K562 (cell line): ENCODE results near the gene MATR3. TPM values are rescaled to one million over a fixed set of nuclear protein-coding genes. Genes with fewer than 3 reads are reported as not detected.

Source experiments
- ATF1 ChIP-seq, 2 experiments: fragments of 450-650 bp in 1 of 2; IDR thresholded peaks; 2 replicates each; pipeline ENCODE4 v1.6.1; 2016; ENCODE audit warnings: missing compliant biosample characterization in 1 of 2, missing genetic modification characterization in 1 of 2
- ETV6 ChIP-seq, 3 experiments: fragments of 150-350 bp in 1 of 3; sonication (generic) in 1 of 3; formaldehyde crosslinking in 1 of 3; IDR thresholded peaks; 2 replicates each; pipeline versions ENCODE4 v1.6.1 to v1.8.0; 2014 to 2022; ENCODE audit warnings: borderline replicate concordance in 2 of 3, low read depth in 2 of 3, antibody characterized with exemption in 1 of 3, low read length in 1 of 3, mild to moderate bottlenecking in 1 of 3, missing genetic modification reagents in 1 of 3
- GABPB1 ChIP-seq: sonication (generic); formaldehyde crosslinking; IDR thresholded peaks from 2 replicates; pipeline ENCODE4 v1.8.0; 2022; ENCODE audit warnings: mild to moderate bottlenecking, missing genetic modification reagents
- HDAC2 ChIP-seq: fragments of 450-650 bp; IDR thresholded peaks from 2 replicates; pipeline ENCODE4 v1.6.1; 2016; ENCODE audit warnings: mild to moderate bottlenecking
- HIVEP1 ChIP-seq: fragments of 250-450 bp; sonication (Bioruptor Pico); IDR thresholded peaks from 2 replicates; pipeline ENCODE4 v1.4.0; 2020; ENCODE audit warnings: mild to moderate bottlenecking
- LARP7 ChIP-seq: fragments of 450-650 bp; IDR thresholded peaks from 2 replicates; pipeline ENCODE4 v1.6.1; 2016
- MCM3 ChIP-seq: fragments of 450-650 bp; IDR thresholded peaks from 2 replicates; pipeline ENCODE4 v1.6.1; 2016
- SOX6 ChIP-seq: fragments of 450-650 bp; IDR thresholded peaks from 2 replicates; pipeline ENCODE4 v1.6.1; 2014; ENCODE audit warnings: mild to moderate bottlenecking
- TCF7 ChIP-seq: sonication (generic); IDR thresholded peaks from 2 replicates; pipeline ENCODE4 v1.6.1; 2016; ENCODE audit warnings: antibody characterized with exemption, borderline replicate concordance
- polyA plus RNA-seq, 8 experiments: library from polyadenylated mRNA; depleted of rRNA in 4 of 8; stranded (reverse) in 5 of 8; unstranded in 3 of 8; fragments of >200 nt; fragmentation: Nextera tagmentation in 2 of 8; fragmentation: Illumina TruSeq in 1 of 8; extraction: Ambion mirVana in 2 of 8; extraction: Trizol in 1 of 8; gene quantifications; 2 replicates each; pipeline versions ENCODE4 v1.2.1 to v1.2.3, GENCODE V29; 2011 to 2014; ENCODE audit warnings: inconsistent platforms in 1 of 8, missing spikeins in 1 of 8
- total RNA-seq, 7 experiments: library from RNA; depleted of rRNA in 6 of 7; stranded (reverse); fragments of >200 nt in 6 of 7; fragmentation: Illumina TruSeq in 2 of 7; extraction: Trizol in 2 of 7; gene quantifications; 2 replicates each; pipeline versions ENCODE4 v1.2.1 to v1.2.3, GENCODE V29; 2011 to 2021; ENCODE audit warnings: low replicate concordance in 1 of 7
- TF ChIP-seq, protein P1 (sequence below): fragments of 200-400 bp; formaldehyde crosslinking; IDR thresholded peaks from 2 replicates; pipeline ENCODE4 v1.6.1; 2017; ENCODE audit warnings: mild to moderate bottlenecking, low read depth, low read length, moderate library complexity
- TF ChIP-seq, protein P2 (sequence below): fragments of 450-650 bp; IDR thresholded peaks from 2 replicates; pipeline ENCODE4 v1.6.1; 2017; ENCODE audit warnings: antibody characterized with exemption, mild to moderate bottlenecking
- TF ChIP-seq, protein P3 (sequence below): fragments of 250-450 bp; sonication (Bioruptor Pico); IDR thresholded peaks from 2 replicates; pipeline ENCODE4 v1.4.0; 2020; ENCODE audit warnings: borderline replicate concordance
- TF ChIP-seq, protein P4 (sequence below), 2 experiments: fragments of 150-350 bp in 1 of 2; IDR thresholded peaks; 2 replicates each; pipeline ENCODE4 v1.6.1; 2012 to 2016; ENCODE audit warnings: low read depth in 2 of 2, low read length in 2 of 2, mild to moderate bottlenecking in 1 of 2, moderate library complexity in 1 of 2

Gene MATR3
- total and polyA plus RNA-seq, 9 of the 15 experiments (the other 6 are each of a cell fraction or from before 2014, with no cell fraction given), result 150 to 425 (median 263) TPM

DNA sequence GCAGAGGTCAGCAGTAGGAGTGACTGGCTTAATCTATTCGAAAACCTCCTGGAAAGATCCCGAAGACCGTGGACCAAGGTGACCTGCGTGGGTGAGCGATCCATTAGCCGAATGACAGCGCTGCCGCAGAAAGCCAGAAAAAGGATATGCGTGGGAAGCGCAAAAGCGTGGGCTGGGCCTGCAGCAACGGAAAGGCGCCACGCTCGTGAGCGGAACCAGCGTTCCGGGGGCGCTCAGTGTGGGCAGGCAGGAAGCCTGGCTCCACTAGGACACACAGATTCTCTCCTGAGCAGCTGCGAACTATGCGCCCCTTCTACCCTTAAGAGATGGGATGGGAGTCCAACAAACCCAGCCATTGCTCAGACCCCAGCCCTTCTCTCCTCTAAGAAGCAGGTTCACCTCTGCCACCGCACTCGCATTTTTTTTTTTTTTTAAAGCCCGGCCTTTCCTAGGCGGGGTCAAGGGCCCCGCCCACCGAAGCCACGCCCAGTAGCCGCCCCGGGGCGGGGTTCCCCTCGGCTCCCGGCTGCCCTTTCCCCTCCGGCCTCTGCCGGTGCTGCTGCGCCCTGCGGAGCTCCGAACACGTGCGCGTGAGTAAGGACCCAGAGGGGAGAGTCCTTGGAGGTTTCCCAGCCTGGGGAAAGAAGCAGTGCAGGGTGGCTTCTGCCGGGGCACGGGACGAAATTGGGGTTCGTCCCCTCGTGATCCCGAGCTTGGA, 19.8 kb upstream of the MATR3 start (continued):
- TF ChIP-seq, protein P1, sequence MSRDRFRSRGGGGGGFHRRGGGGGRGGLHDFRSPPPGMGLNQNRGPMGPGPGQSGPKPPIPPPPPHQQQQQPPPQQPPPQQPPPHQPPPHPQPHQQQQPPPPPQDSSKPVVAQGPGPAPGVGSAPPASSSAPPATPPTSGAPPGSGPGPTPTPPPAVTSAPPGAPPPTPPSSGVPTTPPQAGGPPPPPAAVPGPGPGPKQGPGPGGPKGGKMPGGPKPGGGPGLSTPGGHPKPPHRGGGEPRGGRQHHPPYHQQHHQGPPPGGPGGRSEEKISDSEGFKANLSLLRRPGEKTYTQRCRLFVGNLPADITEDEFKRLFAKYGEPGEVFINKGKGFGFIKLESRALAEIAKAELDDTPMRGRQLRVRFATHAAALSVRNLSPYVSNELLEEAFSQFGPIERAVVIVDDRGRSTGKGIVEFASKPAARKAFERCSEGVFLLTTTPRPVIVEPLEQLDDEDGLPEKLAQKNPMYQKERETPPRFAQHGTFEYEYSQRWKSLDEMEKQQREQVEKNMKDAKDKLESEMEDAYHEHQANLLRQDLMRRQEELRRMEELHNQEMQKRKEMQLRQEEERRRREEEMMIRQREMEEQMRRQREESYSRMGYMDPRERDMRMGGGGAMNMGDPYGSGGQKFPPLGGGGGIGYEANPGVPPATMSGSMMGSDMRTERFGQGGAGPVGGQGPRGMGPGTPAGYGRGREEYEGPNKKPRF, result no peak
- TF ChIP-seq, protein P2, sequence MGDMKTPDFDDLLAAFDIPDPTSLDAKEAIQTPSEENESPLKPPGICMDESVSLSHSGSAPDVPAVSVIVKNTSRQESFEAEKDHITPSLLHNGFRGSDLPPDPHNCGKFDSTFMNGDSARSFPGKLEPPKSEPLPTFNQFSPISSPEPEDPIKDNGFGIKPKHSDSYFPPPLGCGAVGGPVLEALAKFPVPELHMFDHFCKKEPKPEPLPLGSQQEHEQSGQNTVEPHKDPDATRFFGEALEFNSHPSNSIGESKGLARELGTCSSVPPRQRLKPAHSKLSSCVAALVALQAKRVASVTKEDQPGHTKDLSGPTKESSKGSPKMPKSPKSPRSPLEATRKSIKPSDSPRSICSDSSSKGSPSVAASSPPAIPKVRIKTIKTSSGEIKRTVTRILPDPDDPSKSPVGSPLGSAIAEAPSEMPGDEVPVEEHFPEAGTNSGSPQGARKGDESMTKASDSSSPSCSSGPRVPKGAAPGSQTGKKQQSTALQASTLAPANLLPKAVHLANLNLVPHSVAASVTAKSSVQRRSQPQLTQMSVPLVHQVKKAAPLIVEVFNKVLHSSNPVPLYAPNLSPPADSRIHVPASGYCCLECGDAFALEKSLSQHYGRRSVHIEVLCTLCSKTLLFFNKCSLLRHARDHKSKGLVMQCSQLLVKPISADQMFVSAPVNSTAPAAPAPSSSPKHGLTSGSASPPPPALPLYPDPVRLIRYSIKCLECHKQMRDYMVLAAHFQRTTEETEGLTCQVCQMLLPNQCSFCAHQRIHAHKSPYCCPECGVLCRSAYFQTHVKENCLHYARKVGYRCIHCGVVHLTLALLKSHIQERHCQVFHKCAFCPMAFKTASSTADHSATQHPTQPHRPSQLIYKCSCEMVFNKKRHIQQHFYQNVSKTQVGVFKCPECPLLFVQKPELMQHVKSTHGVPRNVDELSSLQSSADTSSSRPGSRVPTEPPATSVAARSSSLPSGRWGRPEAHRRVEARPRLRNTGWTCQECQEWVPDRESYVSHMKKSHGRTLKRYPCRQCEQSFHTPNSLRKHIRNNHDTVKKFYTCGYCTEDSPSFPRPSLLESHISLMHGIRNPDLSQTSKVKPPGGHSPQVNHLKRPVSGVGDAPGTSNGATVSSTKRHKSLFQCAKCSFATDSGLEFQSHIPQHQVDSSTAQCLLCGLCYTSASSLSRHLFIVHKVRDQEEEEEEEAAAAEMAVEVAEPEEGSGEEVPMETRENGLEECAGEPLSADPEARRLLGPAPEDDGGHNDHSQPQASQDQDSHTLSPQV, result no peak
- TF ChIP-seq MCM3 (no peak), LARP7 (no peak), TCF7 (0 out of 2 replicates have a peak, but pooled peaks have one; percentile 14), ETV6 (IDR thresholded peaks at IDR 0.05; ENCODE audit: borderline replicate concordance in 1 of 2, low read depth in 2 of 2, low read length in 1 of 2) (peak in 1 of 2 experiments; percentile 36; a peak in 1 of 4 replicates), ETV6 (CRISPR knock-in tag; IDR thresholded peaks at IDR 0.05; ENCODE audit: borderline replicate concordance) (no peak; the same call in 1 of the 2 replicates), HDAC2 (peak; percentile 49; the same call in 1 of the 2 replicates), SOX6 (no peak; the same call in 1 of the 2 replicates), ATF1 (CRISPR knock-in tag; IDR thresholded peaks at IDR 0.05) (no peak), ATF1 (tag; IDR thresholded peaks at IDR 0.05) (peak; percentile 56), HIVEP1 (CRISPR knock-in tag) (peak; percentile 74; the same call in 1 of the 2 replicates), GABPB1 (CRISPR knock-in tag) (peak; percentile 65; the same call in 1 of the 2 replicates)
- TF ChIP-seq, protein P3, sequence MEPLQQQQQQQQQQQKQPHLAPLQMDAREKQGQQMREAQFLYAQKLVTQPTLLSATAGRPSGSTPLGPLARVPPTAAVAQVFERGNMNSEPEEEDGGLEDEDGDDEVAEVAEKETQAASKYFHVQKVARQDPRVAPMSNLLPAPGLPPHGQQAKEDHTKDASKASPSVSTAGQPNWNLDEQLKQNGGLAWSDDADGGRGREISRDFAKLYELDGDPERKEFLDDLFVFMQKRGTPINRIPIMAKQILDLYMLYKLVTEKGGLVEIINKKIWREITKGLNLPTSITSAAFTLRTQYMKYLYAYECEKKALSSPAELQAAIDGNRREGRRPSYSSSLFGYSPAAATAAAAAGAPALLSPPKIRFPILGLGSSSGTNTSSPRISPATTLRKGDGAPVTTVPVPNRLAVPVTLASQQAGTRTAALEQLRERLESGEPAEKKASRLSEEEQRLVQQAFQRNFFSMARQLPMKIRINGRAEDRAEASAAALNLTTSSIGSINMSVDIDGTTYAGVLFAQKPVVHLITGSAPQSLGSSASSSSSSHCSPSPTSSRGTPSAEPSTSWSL (CRISPR knock-in tag), result no peak
- TF ChIP-seq, protein P4, sequence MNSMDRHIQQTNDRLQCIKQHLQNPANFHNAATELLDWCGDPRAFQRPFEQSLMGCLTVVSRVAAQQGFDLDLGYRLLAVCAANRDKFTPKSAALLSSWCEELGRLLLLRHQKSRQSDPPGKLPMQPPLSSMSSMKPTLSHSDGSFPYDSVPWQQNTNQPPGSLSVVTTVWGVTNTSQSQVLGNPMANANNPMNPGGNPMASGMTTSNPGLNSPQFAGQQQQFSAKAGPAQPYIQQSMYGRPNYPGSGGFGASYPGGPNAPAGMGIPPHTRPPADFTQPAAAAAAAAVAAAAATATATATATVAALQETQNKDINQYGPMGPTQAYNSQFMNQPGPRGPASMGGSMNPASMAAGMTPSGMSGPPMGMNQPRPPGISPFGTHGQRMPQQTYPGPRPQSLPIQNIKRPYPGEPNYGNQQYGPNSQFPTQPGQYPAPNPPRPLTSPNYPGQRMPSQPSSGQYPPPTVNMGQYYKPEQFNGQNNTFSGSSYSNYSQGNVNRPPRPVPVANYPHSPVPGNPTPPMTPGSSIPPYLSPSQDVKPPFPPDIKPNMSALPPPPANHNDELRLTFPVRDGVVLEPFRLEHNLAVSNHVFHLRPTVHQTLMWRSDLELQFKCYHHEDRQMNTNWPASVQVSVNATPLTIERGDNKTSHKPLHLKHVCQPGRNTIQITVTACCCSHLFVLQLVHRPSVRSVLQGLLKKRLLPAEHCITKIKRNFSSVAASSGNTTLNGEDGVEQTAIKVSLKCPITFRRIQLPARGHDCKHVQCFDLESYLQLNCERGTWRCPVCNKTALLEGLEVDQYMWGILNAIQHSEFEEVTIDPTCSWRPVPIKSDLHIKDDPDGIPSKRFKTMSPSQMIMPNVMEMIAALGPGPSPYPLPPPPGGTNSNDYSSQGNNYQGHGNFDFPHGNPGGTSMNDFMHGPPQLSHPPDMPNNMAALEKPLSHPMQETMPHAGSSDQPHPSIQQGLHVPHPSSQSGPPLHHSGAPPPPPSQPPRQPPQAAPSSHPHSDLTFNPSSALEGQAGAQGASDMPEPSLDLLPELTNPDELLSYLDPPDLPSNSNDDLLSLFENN (IDR thresholded peaks at IDR 0.05; ENCODE audit: low read depth in 2 of 2, low read length in 2 of 2), result no peak
